ENCODE data around the gene CCDC188.

DNA sequence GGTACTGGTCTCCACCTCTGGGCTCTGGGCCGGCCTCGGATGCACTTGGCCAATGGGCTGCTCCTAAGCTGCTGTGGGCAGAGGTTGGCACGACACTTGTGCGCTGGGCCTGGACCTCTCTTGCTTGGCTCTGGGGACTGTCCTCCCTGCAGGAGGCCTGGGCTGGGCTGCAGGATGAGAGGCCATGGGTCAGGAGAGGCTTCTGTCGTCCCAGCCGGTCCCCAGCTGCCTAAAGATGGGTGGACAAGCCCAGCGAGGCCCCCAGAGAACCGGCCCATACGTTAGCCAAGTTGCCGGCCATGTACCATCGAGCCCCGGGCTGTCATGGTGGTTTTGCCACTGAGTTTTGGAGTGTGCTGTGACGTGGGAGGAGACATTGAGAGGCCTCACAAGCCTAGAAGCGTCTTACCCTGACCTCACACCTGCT, 1.6 kb upstream of the CCDC188 start:
- TF ChIP-seq, protein P1, sequence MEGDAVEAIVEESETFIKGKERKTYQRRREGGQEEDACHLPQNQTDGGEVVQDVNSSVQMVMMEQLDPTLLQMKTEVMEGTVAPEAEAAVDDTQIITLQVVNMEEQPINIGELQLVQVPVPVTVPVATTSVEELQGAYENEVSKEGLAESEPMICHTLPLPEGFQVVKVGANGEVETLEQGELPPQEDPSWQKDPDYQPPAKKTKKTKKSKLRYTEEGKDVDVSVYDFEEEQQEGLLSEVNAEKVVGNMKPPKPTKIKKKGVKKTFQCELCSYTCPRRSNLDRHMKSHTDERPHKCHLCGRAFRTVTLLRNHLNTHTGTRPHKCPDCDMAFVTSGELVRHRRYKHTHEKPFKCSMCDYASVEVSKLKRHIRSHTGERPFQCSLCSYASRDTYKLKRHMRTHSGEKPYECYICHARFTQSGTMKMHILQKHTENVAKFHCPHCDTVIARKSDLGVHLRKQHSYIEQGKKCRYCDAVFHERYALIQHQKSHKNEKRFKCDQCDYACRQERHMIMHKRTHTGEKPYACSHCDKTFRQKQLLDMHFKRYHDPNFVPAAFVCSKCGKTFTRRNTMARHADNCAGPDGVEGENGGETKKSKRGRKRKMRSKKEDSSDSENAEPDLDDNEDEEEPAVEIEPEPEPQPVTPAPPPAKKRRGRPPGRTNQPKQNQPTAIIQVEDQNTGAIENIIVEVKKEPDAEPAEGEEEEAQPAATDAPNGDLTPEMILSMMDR (IDR thresholded peaks at IDR 0.05; ENCODE audit: low read depth, low read length) = no peak
- TF ChIP-seq, protein P2, sequence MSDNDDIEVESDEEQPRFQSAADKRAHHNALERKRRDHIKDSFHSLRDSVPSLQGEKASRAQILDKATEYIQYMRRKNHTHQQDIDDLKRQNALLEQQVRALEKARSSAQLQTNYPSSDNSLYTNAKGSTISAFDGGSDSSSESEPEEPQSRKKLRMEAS (IDR thresholded peaks at IDR 0.05; ENCODE audit: low read depth, low read length) = no peak
- no peak for TF ChIP-seq POLR2A (IDR thresholded peaks at IDR 0.05; ENCODE audit: extremely low read depth, insufficient read length)
